Neural crest cell (in vitro differentiated cells): Measurements from ENCODE around the gene CPVL. TPM values are rescaled to one million over a fixed set of nuclear protein-coding genes. Genes with fewer than 3 reads are reported as not detected.

ENCODE experiments used
- DNase-seq: peaks from one replicate; pipeline ENCODE4 v3.0.0; 2021; ENCODE audit warnings: low read depth, mixed read lengths, low spot score
- H3K27ac Mint-ChIP-seq: one replicate; pipeline ENCODE4 v1.8.0; 2021; ENCODE audit warnings: mild to moderate bottlenecking, mixed read lengths; ENCODE audit not compliant: unreplicated experiment
- H3K27me3 Mint-ChIP-seq: 2 replicates; pipeline ENCODE4 v1.8.0; 2021; ENCODE audit warnings: low read depth, mild to moderate bottlenecking, mixed read lengths
- H3K36me3 Mint-ChIP-seq: 2 replicates; pipeline ENCODE4 v1.8.0; 2021; ENCODE audit warnings: low read depth, mild to moderate bottlenecking, mixed read lengths
- H3K4me1 Mint-ChIP-seq: 2 replicates; pipeline ENCODE4 v1.8.0; 2021; ENCODE audit warnings: mixed read lengths
- H3K4me3 Mint-ChIP-seq: one replicate; pipeline ENCODE4 v1.8.0; 2021; ENCODE audit warnings: mild to moderate bottlenecking, mixed read lengths
- H3K9me3 Mint-ChIP-seq: 2 replicates; pipeline ENCODE4 v1.8.0; 2021; ENCODE audit warnings: mixed read lengths
- total RNA-seq: library from RNA; stranded (reverse); gene quantifications from 2 replicates; pipeline ENCODE4 v1.2.1, GENCODE V29; 2021
- TF ChIP-seq, protein P1 (sequence below): fragments of 200-600 bp; sonication (generic); conservative IDR thresholded peaks from 2 replicates; pipeline ENCODE4 v1.5.0; 2021; ENCODE audit warnings: antibody characterized with exemption, mild to moderate bottlenecking

CPVL gene
- total RNA-seq, 1 donor from 2014 or later = 31.3 TPM

DNA sequence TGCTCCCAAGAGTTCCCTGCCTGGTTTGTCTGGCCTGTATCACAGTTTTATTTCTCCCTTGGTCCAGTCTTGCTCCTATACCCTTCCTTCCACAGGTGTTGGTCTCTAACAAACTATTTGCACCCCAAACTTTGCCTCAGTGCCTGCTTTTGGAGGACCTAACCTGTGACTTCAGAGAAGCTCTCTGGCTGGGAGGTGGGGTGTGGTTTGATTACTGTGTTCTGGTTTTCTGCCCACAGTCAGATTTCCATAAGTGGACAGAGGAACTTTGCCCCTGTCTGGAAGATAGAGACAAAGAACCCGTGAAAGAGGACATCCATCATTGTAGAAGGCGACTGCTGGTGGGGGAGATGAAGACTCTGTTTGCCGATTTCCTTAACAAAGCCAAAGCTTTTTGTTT, 132.4 kb downstream of the CPVL start:
- no peak for DNase-seq
- H3K27me3 Mint-ChIP-seq = no peaks in the 10 kb centered on the region
- H3K4me1 Mint-ChIP-seq = peaks cover 10% of the 10 kb centered on the region
- TF ChIP-seq, protein P1, sequence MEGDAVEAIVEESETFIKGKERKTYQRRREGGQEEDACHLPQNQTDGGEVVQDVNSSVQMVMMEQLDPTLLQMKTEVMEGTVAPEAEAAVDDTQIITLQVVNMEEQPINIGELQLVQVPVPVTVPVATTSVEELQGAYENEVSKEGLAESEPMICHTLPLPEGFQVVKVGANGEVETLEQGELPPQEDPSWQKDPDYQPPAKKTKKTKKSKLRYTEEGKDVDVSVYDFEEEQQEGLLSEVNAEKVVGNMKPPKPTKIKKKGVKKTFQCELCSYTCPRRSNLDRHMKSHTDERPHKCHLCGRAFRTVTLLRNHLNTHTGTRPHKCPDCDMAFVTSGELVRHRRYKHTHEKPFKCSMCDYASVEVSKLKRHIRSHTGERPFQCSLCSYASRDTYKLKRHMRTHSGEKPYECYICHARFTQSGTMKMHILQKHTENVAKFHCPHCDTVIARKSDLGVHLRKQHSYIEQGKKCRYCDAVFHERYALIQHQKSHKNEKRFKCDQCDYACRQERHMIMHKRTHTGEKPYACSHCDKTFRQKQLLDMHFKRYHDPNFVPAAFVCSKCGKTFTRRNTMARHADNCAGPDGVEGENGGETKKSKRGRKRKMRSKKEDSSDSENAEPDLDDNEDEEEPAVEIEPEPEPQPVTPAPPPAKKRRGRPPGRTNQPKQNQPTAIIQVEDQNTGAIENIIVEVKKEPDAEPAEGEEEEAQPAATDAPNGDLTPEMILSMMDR = no peak
- no peaks in the 10 kb centered on the region for H3K9me3 Mint-ChIP-seq
- H3K4me3 Mint-ChIP-seq = no peak overlapping the region
- peaks cover 10% of the 10 kb centered on the region for H3K36me3 Mint-ChIP-seq
- H3K27ac Mint-ChIP-seq = no peak overlapping the region

DNA sequence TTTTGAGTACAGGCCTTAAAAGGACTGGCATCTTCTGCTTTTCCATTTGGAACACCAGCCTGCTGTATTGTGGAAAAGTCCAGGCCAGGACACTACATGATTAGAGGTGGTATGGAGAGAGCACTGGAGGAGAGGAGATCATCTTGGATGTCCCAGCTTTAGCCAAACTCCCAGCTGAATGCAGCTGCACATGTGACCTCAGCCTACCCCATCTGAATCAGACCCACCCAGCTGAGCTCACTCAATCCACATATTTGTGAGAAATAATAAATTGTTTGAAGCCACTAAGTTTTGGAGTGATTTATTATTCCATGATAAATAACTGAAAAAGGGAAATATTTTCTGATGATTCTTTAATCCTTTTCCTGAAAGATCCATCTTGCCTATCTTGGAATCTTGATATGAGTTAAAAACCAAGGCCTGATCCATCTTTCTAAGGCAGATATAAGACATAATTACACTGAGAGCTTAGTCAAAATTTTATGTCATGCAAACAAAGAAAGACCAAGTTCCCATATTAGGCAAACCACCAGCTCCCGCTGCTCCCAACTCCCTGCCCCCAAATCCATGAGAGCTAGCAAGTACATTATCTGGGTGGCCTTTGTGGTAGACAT, 133.1 kb downstream of the CPVL start:
- Mint-ChIP-seq H3K9me3 (no peaks in the 10 kb centered on the region), H3K4me3 (no peak overlapping the region), H3K27me3 (no peaks in the 10 kb centered on the region), H3K36me3 (peaks cover 10% of the 10 kb centered on the region), H3K27ac (no peak overlapping the region), H3K4me1 (peaks cover 10% of the 10 kb centered on the region)
- no peak for DNase-seq
- TF ChIP-seq, protein P1 = no peak

- peaks cover 9% of the 10 kb centered on the region for H3K36me3 Mint-ChIP-seq
- H3K9me3 Mint-ChIP-seq = peaks cover 4% of the 10 kb centered on the region
- H3K4me3 Mint-ChIP-seq = no peak overlapping the region
- TF ChIP-seq, protein P1 = no peak
- no peak for DNase-seq
- peaks cover 26% of the 10 kb centered on the region for H3K4me1 Mint-ChIP-seq
- H3K27me3 Mint-ChIP-seq = no peaks in the 10 kb centered on the region
- no peak overlapping the region for H3K27ac Mint-ChIP-seq
These were observed 136.4 kb downstream of the CPVL start for GRCh38 chr7:29009947-29010346.

- H3K9me3 Mint-ChIP-seq = peaks cover 6% of the 10 kb centered on the region
- peaks cover 21% of the 10 kb centered on the region for H3K4me1 Mint-ChIP-seq
- no peak overlapping the region for H3K4me3 Mint-ChIP-seq
- H3K27me3 Mint-ChIP-seq = no peaks in the 10 kb centered on the region
- H3K36me3 Mint-ChIP-seq = peaks cover 10% of the 10 kb centered on the region
- no peak for DNase-seq
- H3K27ac Mint-ChIP-seq = no peak overlapping the region
- TF ChIP-seq, protein P1 = no peak
These were observed 137.7 kb downstream of the CPVL start for GRCh38 chr7:29008590-29008989.

DNA sequence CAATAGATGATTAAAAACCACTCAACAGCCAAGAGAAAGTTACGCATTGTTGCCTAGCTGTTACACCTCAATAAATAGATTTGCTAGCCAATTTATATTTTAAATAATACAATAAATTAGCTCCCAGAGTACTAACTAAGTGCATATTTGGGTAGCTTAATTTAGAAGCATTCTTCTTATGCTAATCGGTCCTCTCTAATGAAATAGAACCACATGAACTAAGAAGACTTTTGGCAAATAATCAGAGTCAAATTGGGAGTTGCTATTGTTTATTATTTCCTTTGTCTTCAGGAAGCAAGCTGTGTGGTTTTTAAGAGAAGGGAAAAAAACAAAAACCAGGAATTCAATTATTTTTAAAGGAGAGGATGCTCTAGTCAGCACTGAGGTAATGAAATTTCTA, 139.2 kb downstream of the CPVL start:
- no peaks in the 10 kb centered on the region for H3K27me3 Mint-ChIP-seq
- peaks cover 11% of the 10 kb centered on the region for H3K9me3 Mint-ChIP-seq
- TF ChIP-seq, protein P1 = no peak
- H3K36me3 Mint-ChIP-seq = peaks cover 13% of the 10 kb centered on the region
- DNase-seq = no peak
- H3K4me1 Mint-ChIP-seq = peaks cover 20% of the 10 kb centered on the region
- H3K4me3 Mint-ChIP-seq = no peak overlapping the region
- no peak overlapping the region for H3K27ac Mint-ChIP-seq
